ENCODE data around the gene KRTAP9-7. TPM values are rescaled to one million over a fixed set of nuclear protein-coding genes. Genes with fewer than 3 reads are reported as not detected.

The KRTAP9-7 gene
- total RNA-seq, 1 experiment from 2014 or later: not detected

GRCh38 chr17:41318231-41318630 lies 42.7 kb downstream of the KRTAP9-7 start:
- Histone ChIP-seq H3K4me1 (replicated peaks; ENCODE audit: insufficient read depth) (no peaks in the 10 kb centered on the region), H2AFZ (no peak overlapping the region), H3F3A (ENCODE audit: insufficient read depth, low read depth) (no peaks in the 10 kb centered on the region), H3K27me3 (ENCODE audit: insufficient read depth, low read depth) (no peaks in the 10 kb centered on the region), H3K4me3 (no peak overlapping the region), H4K20me1 (ENCODE audit: insufficient read depth) (no peaks in the 10 kb centered on the region), H3K4me2 (no peak overlapping the region), H3K9me2 (ENCODE audit: insufficient read depth) (no peaks in the 10 kb centered on the region), H3K36me3 (ENCODE audit: low read depth) (peaks cover 4% of the 10 kb centered on the region; the same call in 1 of the 2 replicates), H3K79me2 (ENCODE audit: low read depth) (no peaks in the 10 kb centered on the region), H3K9me3 (ENCODE audit: insufficient read depth, low read depth) (no peaks in the 10 kb centered on the region; the same call in none of the 2 replicates), H3K27ac (no peak overlapping the region)
- ChIA-PET CTCF (no interaction called here), POLR2A (ENCODE audit: unreplicated experiment) (no interaction called here)
- TF ChIP-seq, protein P1, sequence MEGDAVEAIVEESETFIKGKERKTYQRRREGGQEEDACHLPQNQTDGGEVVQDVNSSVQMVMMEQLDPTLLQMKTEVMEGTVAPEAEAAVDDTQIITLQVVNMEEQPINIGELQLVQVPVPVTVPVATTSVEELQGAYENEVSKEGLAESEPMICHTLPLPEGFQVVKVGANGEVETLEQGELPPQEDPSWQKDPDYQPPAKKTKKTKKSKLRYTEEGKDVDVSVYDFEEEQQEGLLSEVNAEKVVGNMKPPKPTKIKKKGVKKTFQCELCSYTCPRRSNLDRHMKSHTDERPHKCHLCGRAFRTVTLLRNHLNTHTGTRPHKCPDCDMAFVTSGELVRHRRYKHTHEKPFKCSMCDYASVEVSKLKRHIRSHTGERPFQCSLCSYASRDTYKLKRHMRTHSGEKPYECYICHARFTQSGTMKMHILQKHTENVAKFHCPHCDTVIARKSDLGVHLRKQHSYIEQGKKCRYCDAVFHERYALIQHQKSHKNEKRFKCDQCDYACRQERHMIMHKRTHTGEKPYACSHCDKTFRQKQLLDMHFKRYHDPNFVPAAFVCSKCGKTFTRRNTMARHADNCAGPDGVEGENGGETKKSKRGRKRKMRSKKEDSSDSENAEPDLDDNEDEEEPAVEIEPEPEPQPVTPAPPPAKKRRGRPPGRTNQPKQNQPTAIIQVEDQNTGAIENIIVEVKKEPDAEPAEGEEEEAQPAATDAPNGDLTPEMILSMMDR (conservative IDR thresholded peaks at IDR 0.05): no peak
- TF ChIP-seq EZH2 (IDR thresholded peaks at IDR 0.05; ENCODE audit: low read depth): no peak
- DNase-seq: no peak
- intact Hi-C loops (cut with micrococcal nuclease; ENCODE audit: unreplicated experiment): no loop called here
- BruUV-seq (replicated peaks): no TSS peak

DNA sequence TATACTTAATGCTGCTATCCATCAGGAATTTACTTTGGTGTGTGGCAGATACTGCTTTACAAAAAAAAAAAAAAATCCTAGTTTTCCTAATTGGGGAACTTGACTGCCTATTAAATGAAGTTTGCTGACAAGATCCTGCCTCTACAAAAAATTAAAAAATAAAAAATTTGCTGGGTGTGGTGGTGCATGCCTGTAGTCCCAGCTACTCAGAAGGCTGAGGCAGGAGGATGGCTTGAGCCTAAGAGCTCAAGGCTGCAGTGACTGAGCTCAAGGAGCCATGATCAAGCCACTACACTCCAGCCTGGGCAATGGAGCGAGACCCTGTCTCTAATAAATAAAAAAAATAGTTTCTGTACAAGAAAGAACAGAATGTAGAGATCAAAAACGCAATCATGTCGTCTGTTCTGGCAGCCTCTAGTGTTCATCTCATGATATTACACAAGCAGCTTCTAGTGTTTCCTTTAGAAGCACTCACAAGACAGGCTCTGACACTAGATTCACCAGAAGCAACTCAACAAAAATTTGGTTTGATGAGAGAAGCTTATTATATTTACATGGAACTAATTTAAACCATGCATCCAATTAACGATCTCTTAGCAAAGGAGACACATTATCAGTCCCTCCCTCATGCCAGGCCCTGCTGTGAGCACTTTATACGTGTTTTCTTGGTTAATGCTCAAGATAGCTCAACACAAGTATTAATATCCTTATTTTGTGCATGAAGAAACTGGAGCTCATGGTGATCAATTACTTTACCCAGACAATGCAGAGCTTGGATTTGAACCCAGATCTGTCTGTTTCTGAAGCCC lies 46.8 kb downstream of the KRTAP9-7 start:
- POLR2A ChIA-PET (ENCODE audit: unreplicated experiment): no interaction called here
- TF ChIP-seq EZH2 (IDR thresholded peaks at IDR 0.05; ENCODE audit: low read depth): no peak
- TF ChIP-seq, protein P1 (conservative IDR thresholded peaks at IDR 0.05): peak; percentile 80

DNA sequence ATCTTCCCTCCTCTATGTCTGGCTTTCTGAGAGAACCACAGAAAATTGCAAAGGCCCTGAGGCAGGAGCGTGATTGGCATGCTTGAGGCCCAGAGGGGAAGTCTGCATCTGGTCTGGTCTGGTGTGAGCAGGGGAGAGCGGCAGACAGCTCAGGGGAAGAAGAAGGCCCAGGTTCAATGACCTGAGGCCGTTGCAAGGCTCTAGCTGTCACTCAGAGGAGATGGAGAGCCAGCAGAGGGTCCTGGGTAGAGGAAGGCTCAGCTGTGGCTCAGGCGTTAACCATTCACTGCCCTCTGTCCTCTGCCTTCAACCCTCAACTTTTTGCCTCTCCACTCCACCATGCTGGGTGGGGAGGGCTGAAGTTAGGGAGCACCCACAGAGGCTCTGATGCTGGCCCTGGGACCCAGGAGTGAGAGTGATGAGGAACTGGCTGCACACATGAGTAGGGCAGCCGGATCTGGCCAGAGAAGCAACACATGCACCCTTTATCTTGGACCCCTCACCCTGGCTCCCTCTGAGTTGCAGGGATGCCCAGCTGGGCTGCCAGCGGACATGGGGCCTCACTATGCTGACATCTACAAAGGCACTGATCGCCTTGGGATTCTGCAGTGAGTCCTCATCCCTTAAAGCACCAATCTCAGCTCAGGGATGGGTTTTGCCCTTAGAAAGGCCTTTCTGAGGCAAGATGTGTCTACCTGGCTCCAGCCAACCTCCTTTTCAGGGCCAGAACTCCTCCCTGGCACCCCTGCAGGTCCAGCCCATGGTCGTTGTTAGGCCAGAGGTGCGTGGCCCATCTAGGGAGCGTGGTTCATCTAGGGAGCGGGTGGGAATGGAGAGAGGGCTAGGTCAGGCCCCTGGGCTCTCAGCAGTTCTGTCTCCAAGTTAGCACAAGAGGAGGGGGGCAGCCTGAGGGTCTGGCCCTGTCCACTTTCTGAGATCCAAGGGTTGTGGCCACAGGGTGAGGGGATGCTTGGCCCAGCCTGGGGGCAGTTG lies 47.7 kb downstream of the KRTAP9-7 start:
- no peaks in the 10 kb centered on the region for H3F3A ChIP-seq (ENCODE audit: insufficient read depth, low read depth)
- peaks cover 4% of the 10 kb centered on the region; the same call in 1 of the 2 replicates for H3K36me3 ChIP-seq (ENCODE audit: low read depth)
- H3K79me2 ChIP-seq (ENCODE audit: low read depth): no peaks in the 10 kb centered on the region
- BruUV-seq (replicated peaks): no TSS peak
- no peak overlapping the region for H3K4me3 ChIP-seq
- H2AFZ ChIP-seq: no peak overlapping the region
- H3K27ac ChIP-seq: no peak overlapping the region
- intact Hi-C loops (cut with micrococcal nuclease; ENCODE audit: unreplicated experiment): loop anchor here (1.0 to 10.0 kb wide), 5 partner anchors 202 to 708 kb away; partner anchors contain the start of genes KRT19 and KRTAP2-3
- no peaks in the 10 kb centered on the region; the same call in none of the 2 replicates for H3K9me3 ChIP-seq (ENCODE audit: insufficient read depth, low read depth)
- DNase-seq: no peak
- no peak overlapping the region for H3K4me2 ChIP-seq
- H4K20me1 ChIP-seq (ENCODE audit: insufficient read depth): no peaks in the 10 kb centered on the region
- no peaks in the 10 kb centered on the region for H3K4me1 ChIP-seq (replicated peaks; ENCODE audit: insufficient read depth)
- no peaks in the 10 kb centered on the region for H3K9me2 ChIP-seq (ENCODE audit: insufficient read depth)
- ChIA-PET CTCF (interaction anchor here (0.7 to 1.9 kb wide), 6 partner anchors 14 to 414 kb away, joined by 3 to 7 read pairs (median 4); no protein-coding TSS in a partner anchor), POLR2A (ENCODE audit: unreplicated experiment) (interaction anchor here (0.6 kb wide), 1 partner anchor 75 kb away, joined by 3 read pairs; no protein-coding TSS in a partner anchor)
- H3K27me3 ChIP-seq (ENCODE audit: insufficient read depth, low read depth): no peaks in the 10 kb centered on the region
- TF ChIP-seq EZH2 (IDR thresholded peaks at IDR 0.05; ENCODE audit: low read depth): no peak

More for the DNA sequence above, 46.8 kb downstream of the KRTAP9-7 start:
- Histone ChIP-seq H4K20me1 (ENCODE audit: insufficient read depth) (no peaks in the 10 kb centered on the region), H3K9me2 (ENCODE audit: insufficient read depth) (no peaks in the 10 kb centered on the region), H3K79me2 (ENCODE audit: low read depth) (no peaks in the 10 kb centered on the region), H3K4me1 (replicated peaks; ENCODE audit: insufficient read depth) (no peaks in the 10 kb centered on the region), H3K4me3 (no peak overlapping the region), H3F3A (ENCODE audit: insufficient read depth, low read depth) (no peaks in the 10 kb centered on the region), H3K9me3 (ENCODE audit: insufficient read depth, low read depth) (no peaks in the 10 kb centered on the region; the same call in none of the 2 replicates), H3K4me2 (no peak overlapping the region), H3K27ac (no peak overlapping the region), H3K27me3 (ENCODE audit: insufficient read depth, low read depth) (no peaks in the 10 kb centered on the region), H3K36me3 (ENCODE audit: low read depth) (peaks cover 4% of the 10 kb centered on the region; the same call in 1 of the 2 replicates), H2AFZ (no peak overlapping the region)
- intact Hi-C loops (cut with micrococcal nuclease; ENCODE audit: unreplicated experiment): loop anchor here (1.0 to 10.0 kb wide), 5 partner anchors 203 to 707 kb away; partner anchors contain the start of genes KRT19 and KRTAP2-3
- CTCF ChIA-PET: interaction anchor here (0.7 to 1.9 kb wide), 8 partner anchors 15 to 413 kb away, joined by 3 to 7 read pairs (median 5); no protein-coding TSS in a partner anchor
- no TSS peak for BruUV-seq (replicated peaks)
- DNase-seq: peak in 1 of 2 experiments; percentile 22

Data from PC-9 (cell line).